GM13977 (cell line): ENCODE data around the gene PDCD11.

Experiments
- DNase-seq: peaks from one replicate; pipeline ENCODE4 v3.0.0; 2012; ENCODE audit warnings: low spot score
- in situ Hi-C: fragments of 300-500 bp; cut with MboI; formaldehyde crosslinking; loops from one replicate; pipeline ENCODE4 v1.12.0; 2022; ENCODE audit warnings: low sequenced_read_pairs, low pct_unique_long_range_greater_than_20kb, mixed read lengths, inconsistent platforms; ENCODE audit not compliant: unreplicated experiment
- TF ChIP-seq, protein P1 (sequence below): IDR thresholded peaks from 2 replicates; pipeline ENCODE4 v1.5.1; 2012; ENCODE audit warnings: mild to moderate bottlenecking, control low read depth; ENCODE audit not compliant: insufficient read depth; ENCODE audit errors: extremely low read depth, missing control alignments

The PDCD11 gene

DNA sequence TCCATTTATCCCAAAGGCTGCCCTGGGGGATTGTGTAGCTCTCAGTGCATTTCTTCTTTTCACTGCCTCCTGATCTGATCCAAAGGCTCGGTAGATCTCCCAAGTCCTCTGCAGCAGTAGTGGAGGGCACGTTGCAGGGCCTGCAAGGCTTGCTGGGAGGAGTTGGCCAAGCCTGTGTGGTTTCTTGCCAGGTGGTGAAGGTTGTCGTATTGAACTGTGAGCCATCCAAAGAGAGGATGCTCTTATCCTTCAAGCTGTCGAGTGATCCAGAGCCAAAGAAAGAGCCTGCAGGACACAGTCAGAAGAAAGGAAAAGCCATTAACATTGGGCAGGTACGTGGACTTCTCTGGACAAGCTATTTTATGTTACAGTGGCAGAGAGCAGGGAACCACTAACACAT lies 21.2 kb downstream of the PDCD11 start:
- TF ChIP-seq, protein P1, sequence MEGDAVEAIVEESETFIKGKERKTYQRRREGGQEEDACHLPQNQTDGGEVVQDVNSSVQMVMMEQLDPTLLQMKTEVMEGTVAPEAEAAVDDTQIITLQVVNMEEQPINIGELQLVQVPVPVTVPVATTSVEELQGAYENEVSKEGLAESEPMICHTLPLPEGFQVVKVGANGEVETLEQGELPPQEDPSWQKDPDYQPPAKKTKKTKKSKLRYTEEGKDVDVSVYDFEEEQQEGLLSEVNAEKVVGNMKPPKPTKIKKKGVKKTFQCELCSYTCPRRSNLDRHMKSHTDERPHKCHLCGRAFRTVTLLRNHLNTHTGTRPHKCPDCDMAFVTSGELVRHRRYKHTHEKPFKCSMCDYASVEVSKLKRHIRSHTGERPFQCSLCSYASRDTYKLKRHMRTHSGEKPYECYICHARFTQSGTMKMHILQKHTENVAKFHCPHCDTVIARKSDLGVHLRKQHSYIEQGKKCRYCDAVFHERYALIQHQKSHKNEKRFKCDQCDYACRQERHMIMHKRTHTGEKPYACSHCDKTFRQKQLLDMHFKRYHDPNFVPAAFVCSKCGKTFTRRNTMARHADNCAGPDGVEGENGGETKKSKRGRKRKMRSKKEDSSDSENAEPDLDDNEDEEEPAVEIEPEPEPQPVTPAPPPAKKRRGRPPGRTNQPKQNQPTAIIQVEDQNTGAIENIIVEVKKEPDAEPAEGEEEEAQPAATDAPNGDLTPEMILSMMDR: no peak

GRCh38 chr10:103419101-103419500 lies 22.7 kb downstream of the PDCD11 start:
- TF ChIP-seq, protein P1: no peak
- no peak for DNase-seq
- in situ Hi-C loops: no loop called here

More for the DNA sequence above, 21.2 kb downstream of the PDCD11 start:
- no peak for DNase-seq
- in situ Hi-C loops: no loop called here

- TF ChIP-seq, protein P1: no peak
- no peak for DNase-seq
- in situ Hi-C loops: no loop called here
Observed at GRCh38 chr10:103423748-103424147, 27.3 kb downstream of the PDCD11 start.

GRCh38 chr10:103427866-103428265 lies 31.4 kb downstream of the PDCD11 start:
- in situ Hi-C loops: no loop called here
- TF ChIP-seq, protein P1: no peak
- no peak for DNase-seq

GRCh38 chr10:103428989-103429643 lies 32.7 kb downstream of the PDCD11 start:
- no peak for DNase-seq
- TF ChIP-seq, protein P1: no peak
- in situ Hi-C loops: no loop called here

DNA sequence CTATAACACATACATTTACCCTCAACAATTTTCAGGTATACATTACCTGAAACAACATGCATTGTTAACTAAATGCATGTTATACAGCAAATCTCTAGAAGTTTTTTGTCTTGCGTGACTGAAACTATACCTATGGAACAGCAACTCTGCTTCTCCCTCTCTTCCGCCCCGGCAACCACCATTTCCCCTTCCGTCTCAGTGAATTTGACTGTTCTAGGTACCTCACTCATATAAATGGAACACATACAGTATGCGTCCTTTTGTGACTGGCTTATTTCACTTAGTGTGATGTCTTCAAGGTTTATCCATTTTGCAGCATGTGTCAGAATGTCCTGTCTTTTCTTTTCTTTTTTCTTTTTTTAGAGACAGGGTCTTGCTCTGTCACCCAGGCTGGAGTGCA lies 33.2 kb downstream of the PDCD11 start:
- in situ Hi-C loops: no loop called here
- TF ChIP-seq, protein P1: no peak
- no peak for DNase-seq
